GM12878 (cell line): Measurements from ENCODE around the gene DUSP16.

Experiments used
- CHD2 ChIP-seq: IDR thresholded peaks from 2 replicates; pipeline ENCODE4 v1.6.1; 2011; ENCODE audit warnings: low read depth, low read length, improper control_type of control experiment, borderline replicate concordance
- EP300 ChIP-seq, 2 experiments: fragments of 150-350 bp in 1 of 2; IDR thresholded peaks; 2 replicates each; pipeline ENCODE4 v1.6.1; 2011 to 2012; ENCODE audit warnings: low read depth in 2 of 2, low read length in 2 of 2, borderline replicate concordance in 1 of 2, improper control_type of control experiment in 1 of 2, inconsistent platforms in 1 of 2; ENCODE audit not compliant: control insufficient read depth in 1 of 2
- MEF2B ChIP-seq: fragments of 450-650 bp; IDR thresholded peaks from 2 replicates; pipeline ENCODE4 v1.6.1; 2018; ENCODE audit warnings: mild to moderate bottlenecking, moderate library complexity; ENCODE audit not compliant: partially characterized antibody, poor library complexity, severe bottlenecking
- MTA3 ChIP-seq: IDR thresholded peaks from 2 replicates; pipeline ENCODE4 v1.6.1; 2012; ENCODE audit warnings: low read length, inconsistent platforms, borderline replicate concordance
- MYB ChIP-seq: fragments of 150-350 bp; IDR thresholded peaks from 2 replicates; pipeline ENCODE4 v1.6.1; 2014; ENCODE audit warnings: mild to moderate bottlenecking, low read depth, low read length, borderline replicate concordance
- POLR2A ChIP-seq: IDR thresholded peaks from 2 replicates; pipeline ENCODE4 v1.6.1; 2011; ENCODE audit warnings: low read depth, mild to moderate bottlenecking, low read length
- POLR2AphosphoS5 ChIP-seq: IDR thresholded peaks from 2 replicates; pipeline ENCODE4 v1.6.1; 2011; ENCODE audit warnings: mild to moderate bottlenecking, low read length, inconsistent platforms
- SREBF2 ChIP-seq: IDR thresholded peaks from 2 replicates; pipeline ENCODE4 v1.6.1; 2012; ENCODE audit warnings: mild to moderate bottlenecking, low read length
- YY1 ChIP-seq: IDR thresholded peaks from 2 replicates; pipeline ENCODE4 v1.6.1; 2011; ENCODE audit warnings: low read depth, mild to moderate bottlenecking, low read length
- ZNF207 ChIP-seq: fragments of 450-650 bp; IDR thresholded peaks from 2 replicates; pipeline ENCODE4 v1.6.1; 2014; ENCODE audit warnings: antibody characterized with exemption, mild to moderate bottlenecking, borderline replicate concordance
- ZNF274 ChIP-seq: IDR thresholded peaks from one replicate; pipeline ENCODE4 v1.8.0; 2011; ENCODE audit not compliant: insufficient read length, insufficient read depth
- TF ChIP-seq, protein P1 (sequence below), 3 experiments: IDR thresholded peaks in 2 of 3; conservative IDR thresholded peaks in 1 of 3; 2 replicates each; pipeline ENCODE4 v1.5.1; 2011; ENCODE audit warnings: low read depth in 3 of 3, low read length in 3 of 3, mild to moderate bottlenecking in 3 of 3, control low read depth in 2 of 3, moderate library complexity in 2 of 3, inconsistent platforms in 1 of 3, mixed read lengths in 1 of 3; ENCODE audit not compliant: control insufficient read depth in 2 of 3, insufficient read depth in 1 of 3; ENCODE audit errors: extremely low read depth in 1 of 3
- TF ChIP-seq, protein P2 (sequence below): fragments of 450-650 bp; formaldehyde crosslinking; IDR thresholded peaks from 2 replicates; pipeline ENCODE4 v1.4.0; 2022; ENCODE audit warnings: mild to moderate bottlenecking, moderate library complexity
- TF ChIP-seq, protein P3 (sequence below): IDR thresholded peaks from 2 replicates; pipeline ENCODE4 v1.6.1; 2012; ENCODE audit warnings: low read depth, low read length, improper control_type of control experiment

DNA sequence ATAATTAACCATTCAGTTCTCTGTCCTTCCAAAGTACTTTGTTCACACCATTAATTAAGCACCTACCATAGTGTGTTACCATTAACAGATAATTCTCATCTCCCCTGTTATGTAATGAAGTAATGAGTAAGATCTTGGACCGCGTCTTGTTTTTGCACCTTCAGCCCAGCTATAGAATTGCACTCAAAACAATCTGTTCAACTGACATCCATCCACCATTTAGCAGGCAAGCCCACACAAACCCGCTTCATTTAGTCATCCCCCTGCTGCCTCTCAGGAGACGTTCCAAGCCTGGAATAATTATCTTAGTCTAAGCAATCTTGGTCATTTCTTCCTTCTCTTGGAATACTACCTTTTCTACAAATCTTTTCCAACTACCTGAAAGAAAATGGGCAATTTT, 74.4 kb downstream of the DUSP16 start:
- TF ChIP-seq MEF2B (no peak), EP300 (IDR thresholded peaks at IDR 0.05; ENCODE audit: borderline replicate concordance in 1 of 2, control insufficient read depth in 1 of 2, low read depth in 2 of 2, low read length in 2 of 2) (no peak), POLR2A (no peak), SREBF2 (no peak), ZNF207 (no peak), MTA3 (no peak), POLR2AphosphoS5 (no peak), CHD2 (no peak), MYB (no peak), ZNF274 (no peak), YY1 (no peak)
- TF ChIP-seq, protein P1, sequence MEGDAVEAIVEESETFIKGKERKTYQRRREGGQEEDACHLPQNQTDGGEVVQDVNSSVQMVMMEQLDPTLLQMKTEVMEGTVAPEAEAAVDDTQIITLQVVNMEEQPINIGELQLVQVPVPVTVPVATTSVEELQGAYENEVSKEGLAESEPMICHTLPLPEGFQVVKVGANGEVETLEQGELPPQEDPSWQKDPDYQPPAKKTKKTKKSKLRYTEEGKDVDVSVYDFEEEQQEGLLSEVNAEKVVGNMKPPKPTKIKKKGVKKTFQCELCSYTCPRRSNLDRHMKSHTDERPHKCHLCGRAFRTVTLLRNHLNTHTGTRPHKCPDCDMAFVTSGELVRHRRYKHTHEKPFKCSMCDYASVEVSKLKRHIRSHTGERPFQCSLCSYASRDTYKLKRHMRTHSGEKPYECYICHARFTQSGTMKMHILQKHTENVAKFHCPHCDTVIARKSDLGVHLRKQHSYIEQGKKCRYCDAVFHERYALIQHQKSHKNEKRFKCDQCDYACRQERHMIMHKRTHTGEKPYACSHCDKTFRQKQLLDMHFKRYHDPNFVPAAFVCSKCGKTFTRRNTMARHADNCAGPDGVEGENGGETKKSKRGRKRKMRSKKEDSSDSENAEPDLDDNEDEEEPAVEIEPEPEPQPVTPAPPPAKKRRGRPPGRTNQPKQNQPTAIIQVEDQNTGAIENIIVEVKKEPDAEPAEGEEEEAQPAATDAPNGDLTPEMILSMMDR (IDR thresholded peaks at IDR 0.05 in 2 of 3, conservative IDR thresholded peaks at IDR 0.05 in 1 of 3; ENCODE audit: control insufficient read depth in 2 of 3, extremely low read depth in 1 of 3, insufficient read depth in 1 of 3, low read depth in 3 of 3, low read length in 3 of 3): no peak
- TF ChIP-seq, protein P2, sequence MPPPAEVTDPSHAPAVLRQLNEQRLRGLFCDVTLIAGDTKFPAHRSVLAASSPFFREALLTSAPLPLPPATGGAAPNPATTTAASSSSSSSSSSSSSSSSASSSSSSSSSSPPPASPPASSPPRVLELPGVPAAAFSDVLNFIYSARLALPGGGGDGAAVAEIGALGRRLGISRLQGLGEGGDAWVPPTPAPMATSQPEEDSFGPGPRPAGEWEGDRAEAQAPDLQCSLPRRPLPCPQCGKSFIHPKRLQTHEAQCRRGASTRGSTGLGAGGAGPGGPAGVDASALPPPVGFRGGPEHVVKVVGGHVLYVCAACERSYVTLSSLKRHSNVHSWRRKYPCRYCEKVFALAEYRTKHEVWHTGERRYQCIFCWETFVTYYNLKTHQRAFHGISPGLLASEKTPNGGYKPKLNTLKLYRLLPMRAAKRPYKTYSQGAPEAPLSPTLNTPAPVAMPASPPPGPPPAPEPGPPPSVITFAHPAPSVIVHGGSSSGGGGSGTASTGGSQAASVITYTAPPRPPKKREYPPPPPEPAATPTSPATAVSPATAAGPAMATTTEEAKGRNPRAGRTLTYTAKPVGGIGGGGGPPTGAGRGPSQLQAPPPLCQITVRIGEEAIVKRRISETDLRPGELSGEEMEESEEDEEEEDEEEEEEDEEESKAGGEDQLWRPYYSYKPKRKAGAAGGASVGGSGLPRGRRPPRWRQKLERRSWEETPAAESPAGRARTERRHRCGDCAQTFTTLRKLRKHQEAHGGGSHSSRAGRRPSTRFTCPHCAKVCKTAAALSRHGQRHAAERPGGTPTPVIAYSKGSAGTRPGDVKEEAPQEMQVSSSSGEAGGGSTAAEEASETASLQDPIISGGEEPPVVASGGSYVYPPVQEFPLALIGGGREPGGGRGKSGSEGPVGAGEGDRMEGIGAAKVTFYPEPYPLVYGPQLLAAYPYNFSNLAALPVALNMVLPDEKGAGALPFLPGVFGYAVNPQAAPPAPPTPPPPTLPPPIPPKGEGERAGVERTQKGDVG: no peak
- TF ChIP-seq, protein P3, sequence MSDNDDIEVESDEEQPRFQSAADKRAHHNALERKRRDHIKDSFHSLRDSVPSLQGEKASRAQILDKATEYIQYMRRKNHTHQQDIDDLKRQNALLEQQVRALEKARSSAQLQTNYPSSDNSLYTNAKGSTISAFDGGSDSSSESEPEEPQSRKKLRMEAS: no peak
